GM21576 (cell line): Measurements from ENCODE around the gene TUBB3.
"Not testable (repeated sequence)": the region's sequence is repeated elsewhere in the genome, so short reads cannot be mapped to it uniquely, and the experiment has no call there.

Experiments used
- ATAC-seq: cut with Tn5 transposase; IDR thresholded peaks from one replicate; pipeline ENCODE4 v1.9.1; 2021; ENCODE audit warnings: mild to moderate bottlenecking, moderate library complexity; ENCODE audit not compliant: unreplicated experiment

The TUBB3 gene

GRCh38 chr16:89922884-89923639, at the start of gene TUBB3:
TSS of gene TUBB3 (plus strand) at chr16:89923342. CDS start at chr16:89923402, 60 bp downstream.
- no peak for ATAC-seq

- peak; percentile 64 for ATAC-seq
Observed at GRCh38 chr16:89873972-89874689, 49.0 kb upstream of the TUBB3 start.

GRCh38 chr16:89879123-89879522, 44.0 kb upstream of the TUBB3 start:
- not testable (repeated sequence) for ATAC-seq

- no peak for ATAC-seq
Observed at GRCh38 chr16:89880477-89881367, 42.4 kb upstream of the TUBB3 start.

GRCh38 chr16:89881368-89881730, 41.8 kb upstream of the TUBB3 start:
- ATAC-seq = no peak

GRCh38 chr16:89883346-89884040, 39.6 kb upstream of the TUBB3 start:
- ATAC-seq = no peak

- no peak for ATAC-seq
Observed at GRCh38 chr16:89884041-89884421, 39.1 kb upstream of the TUBB3 start.

GRCh38 chr16:89887243-89887642, 35.9 kb upstream of the TUBB3 start:
- ATAC-seq = no peak

- no peak for ATAC-seq
Observed at GRCh38 chr16:89890200-89890599, 32.9 kb upstream of the TUBB3 start.

- ATAC-seq = no peak
Observed at GRCh38 chr16:89890886-89891657, 32.1 kb upstream of the TUBB3 start.

- no peak for ATAC-seq
Observed at GRCh38 chr16:89892055-89892630, 31.0 kb upstream of the TUBB3 start.

GRCh38 chr16:89892635-89893034, 30.5 kb upstream of the TUBB3 start:
- ATAC-seq = no peak

GRCh38 chr16:89893642-89894548, 29.2 kb upstream of the TUBB3 start:
- ATAC-seq = no peak

- ATAC-seq = no peak
Observed at GRCh38 chr16:89895482-89896250, 27.5 kb upstream of the TUBB3 start.

GRCh38 chr16:89897204-89897603, 25.9 kb upstream of the TUBB3 start:
- no peak for ATAC-seq

- no peak for ATAC-seq
Observed at GRCh38 chr16:89898201-89898967, 24.8 kb upstream of the TUBB3 start.

GRCh38 chr16:89899879-89900481, 23.2 kb upstream of the TUBB3 start:
- ATAC-seq = no peak
